Gastroesophageal sphincter (tissue), 4 donors: ENCODE data around the gene PTPN13. TPM values are rescaled to one million over a fixed set of nuclear protein-coding genes. Genes with fewer than 3 reads are reported as not detected.

Experiments used
- ATAC-seq: fragments of 150-250 bp; one replicate; pipeline ENCODE4 v1.9.1; 2016; ENCODE audit warnings: mild to moderate bottlenecking, moderate library complexity
- H3K27ac ChIP-seq, 4 donors: fragments of 200-600 bp; sonication (generic) in 3 of 4; 1 replicate in 3 of 4; 2 replicates in 1 of 4; pipeline ENCODE4 v1.5.1; 2016 to 2019
- H3K27me3 ChIP-seq: fragments of 200-600 bp; sonication (generic); one replicate; pipeline ENCODE4 v1.5.1; 2019
- H3K36me3 ChIP-seq, 2 donors: fragments of 200-600 bp; sonication (generic); one replicate each; pipeline ENCODE4 v1.5.1; 2019; ENCODE audit warnings: control low read depth in 1 of 2
- H3K4me1 ChIP-seq, 3 donors: fragments of 200-600 bp; sonication (generic); 1 replicate in 2 of 3; 2 replicates in 1 of 3; pipeline ENCODE4 v1.5.1; 2016 to 2019; ENCODE audit warnings: control low read depth in 2 of 3
- H3K4me3 ChIP-seq, 2 donors: fragments of 200-600 bp; sonication (generic); one replicate each; pipeline ENCODE4 v1.5.1; 2019; ENCODE audit warnings: mild to moderate bottlenecking in 1 of 2, moderate library complexity in 1 of 2
- H3K9me3 ChIP-seq, 3 donors: fragments of 200-600 bp; sonication (generic); one replicate each; pipeline ENCODE4 v1.5.1; 2017 to 2019; ENCODE audit warnings: control low read depth in 2 of 3
- CTCF ChIP-seq, 4 experiments: fragments of 200-600 bp in 2 of 4; fragments of 450-650 bp in 2 of 4; sonication (generic) in 1 of 4; IDR thresholded peaks; one replicate each; pipeline ENCODE4 v1.5.1; 2017 to 2019; ENCODE audit warnings: antibody characterized with exemption in 4 of 4, mild to moderate bottlenecking in 2 of 4, moderate library complexity in 2 of 4
- EP300 ChIP-seq: sonication (generic); formaldehyde crosslinking; IDR thresholded peaks from one replicate; pipeline ENCODE4 v1.6.1; 2017; ENCODE audit warnings: antibody characterized with exemption, mild to moderate bottlenecking
- POLR2A ChIP-seq, 2 donors: fragments of 450-650 bp; IDR thresholded peaks; one replicate each; pipeline ENCODE4 v1.6.1; 2017; ENCODE audit warnings: antibody characterized with exemption in 2 of 2, mild to moderate bottlenecking in 2 of 2, moderate library complexity in 1 of 2
- POLR2AphosphoS5 ChIP-seq: sonication (generic); formaldehyde crosslinking; IDR thresholded peaks from one replicate; pipeline ENCODE4 v1.6.1; 2017; ENCODE audit warnings: antibody characterized with exemption
- WGBS, 2 donors: methylation state at CpG; one replicate each; pipeline ENCODE4 v1.1.5; 2018; ENCODE audit warnings: low coverage in 1 of 2; 5-methylcytosine and 5-hydroxymethylcytosine counted together
- total RNA-seq, 4 donors: library from RNA; depleted of rRNA; stranded (reverse); fragments of >200 nt; gene quantifications; one replicate each; pipeline ENCODE4 v1.1.0, GENCODE V29; 2016

The PTPN13 gene
- total RNA-seq, 4 donors from 2014 or later, result 12.8 to 22.7 (median 20.7) TPM

- peaks cover 0 to 79% of the 10 kb centered on the region in 2 donors for H3K36me3 ChIP-seq
- H3K27ac ChIP-seq, result no peak overlapping the region
- ATAC-seq, result no peak
- no peak overlapping the region for H3K4me3 ChIP-seq
- WGBS, 2 donors, result 90 to 96% methylated on average over 3 of the region's 3 CpGs
- H3K9me3 ChIP-seq, result peaks cover 0 to 9% (median 0%) of the 10 kb centered on the region in 3 donors
- no peaks in the 10 kb centered on the region for H3K27me3 ChIP-seq
- TF ChIP-seq CTCF (IDR thresholded peaks at IDR 0.05), result no peak
- no peak for TF ChIP-seq POLR2A (IDR thresholded peaks at IDR 0.05)
- TF ChIP-seq EP300, result no peak
- no peak for TF ChIP-seq POLR2AphosphoS5
- no peaks in the 10 kb centered on the region for H3K4me1 ChIP-seq
These were observed 216.7 kb downstream of the PTPN13 start for GRCh38 chr4:86810847-86811246.

DNA sequence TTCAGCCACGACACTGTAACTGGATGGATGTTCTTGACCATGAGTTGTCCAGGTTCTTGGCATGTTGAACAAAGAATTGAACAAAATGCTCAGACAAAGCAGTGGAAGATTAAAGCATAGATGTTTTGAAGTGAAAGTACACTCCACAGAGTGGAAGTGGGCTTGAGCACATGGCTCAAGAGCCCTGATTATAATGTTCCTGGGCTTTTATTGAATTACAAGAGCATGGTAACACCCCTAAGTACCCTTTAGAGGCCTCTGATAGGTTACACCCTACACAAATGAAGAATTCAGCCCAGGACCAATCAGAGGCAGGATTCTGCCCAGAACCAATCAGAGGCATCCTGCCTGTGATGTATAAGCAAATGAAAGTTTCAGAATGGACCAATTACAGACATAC lies 221.5 kb downstream of the PTPN13 start:
- Histone ChIP-seq H3K27ac (peak overlapping the region in 3 of 4 donors; percentile 33 to 59 (median 42)), H3K4me3 (no peak overlapping the region), H3K36me3 (peaks cover 0 to 48% of the 10 kb centered on the region in 2 donors), H3K4me1 (peaks cover 0 to 10% (median 0%) of the 10 kb centered on the region in 3 donors), H3K9me3 (peaks cover 0 to 11% (median 0%) of the 10 kb centered on the region in 3 donors), H3K27me3 (no peaks in the 10 kb centered on the region)
- no peak for ATAC-seq
- TF ChIP-seq POLR2A (IDR thresholded peaks at IDR 0.05) (no peak), POLR2AphosphoS5 (no peak), CTCF (IDR thresholded peaks at IDR 0.05) (no peak)
- 86 to 100% methylated on average over 1 of the region's 1 CpG for WGBS, 2 donors

DNA sequence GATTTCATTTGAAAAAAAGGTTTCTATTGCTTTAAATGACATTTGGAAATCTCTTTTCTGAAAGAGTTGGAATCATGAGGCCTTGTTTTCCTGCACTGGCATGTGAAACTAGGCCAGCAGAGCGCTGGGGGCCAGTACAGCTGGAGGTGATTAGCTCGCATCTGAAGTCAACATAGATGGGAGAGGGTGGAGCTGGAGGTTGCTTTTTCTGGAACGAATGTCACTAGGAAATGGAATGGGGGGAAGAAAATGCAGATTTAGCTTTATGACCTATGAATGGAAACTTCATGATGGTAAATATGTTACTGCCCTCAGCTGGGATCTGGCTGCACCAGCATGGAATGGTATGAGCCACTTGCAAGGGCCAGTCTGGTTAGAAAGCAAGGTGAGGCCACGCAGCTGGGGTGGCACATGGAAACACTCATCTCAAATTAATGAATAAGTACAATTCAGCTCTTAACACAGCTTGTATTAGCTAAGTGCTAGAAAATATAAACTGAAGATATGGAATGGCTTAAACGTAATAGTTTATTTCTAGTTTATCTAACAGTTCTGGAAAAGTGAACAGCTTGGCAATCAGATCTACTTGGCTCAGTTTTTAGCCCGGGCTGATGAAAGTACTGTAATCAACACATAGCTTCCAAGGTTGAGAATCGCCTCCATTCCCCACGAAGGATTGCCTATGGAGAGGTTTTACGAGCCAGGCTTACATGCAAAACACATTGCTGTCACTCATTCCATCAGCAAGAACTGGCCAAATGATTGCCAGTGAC lies 222.6 kb downstream of the PTPN13 start:
- peak; percentile 83 for ATAC-seq
- WGBS, 2 donors, result 18 to 62% methylated on average over 9 of the region's 9 CpGs
- Histone ChIP-seq H3K27me3 (no peaks in the 10 kb centered on the region), H3K9me3 (peaks cover 0 to 11% (median 0%) of the 10 kb centered on the region in 3 donors), H3K27ac (peak overlapping the region in 3 of 4 donors; percentile 33 to 59 (median 43)), H3K36me3 (peaks cover 0 to 38% of the 10 kb centered on the region in 2 donors), H3K4me1 (peaks cover 0 to 10% (median 0%) of the 10 kb centered on the region in 3 donors), H3K4me3 (no peak overlapping the region)
- TF ChIP-seq EP300 (no peak), POLR2A (IDR thresholded peaks at IDR 0.05) (no peak), POLR2AphosphoS5 (no peak), CTCF (IDR thresholded peaks at IDR 0.05) (no peak)

- Histone ChIP-seq H3K27me3 (no peaks in the 10 kb centered on the region), H3K36me3 (peaks cover 0 to 28% of the 10 kb centered on the region in 2 donors), H3K4me1 (peaks cover 0 to 10% (median 0%) of the 10 kb centered on the region in 3 donors), H3K9me3 (peaks cover 0 to 11% (median 0%) of the 10 kb centered on the region in 3 donors), H3K27ac (no peak overlapping the region), H3K4me3 (no peak overlapping the region)
- WGBS, 2 donors, result 83 to 96% methylated on average over 1 to 2 of the region's 2 CpGs
- TF ChIP-seq POLR2AphosphoS5 (no peak), EP300 (no peak), POLR2A (IDR thresholded peaks at IDR 0.05) (no peak), CTCF (IDR thresholded peaks at IDR 0.05) (no peak)
- no peak for ATAC-seq
These were observed 224.1 kb downstream of the PTPN13 start for GRCh38 chr4:86818211-86818610.

- Histone ChIP-seq H3K36me3 (peaks cover 0 to 29% of the 10 kb centered on the region in 2 donors), H3K4me1 (peaks cover 0 to 10% (median 0%) of the 10 kb centered on the region in 3 donors), H3K27me3 (no peaks in the 10 kb centered on the region), H3K27ac (no peak overlapping the region), H3K4me3 (no peak overlapping the region), H3K9me3 (peaks cover 0 to 11% (median 0%) of the 10 kb centered on the region in 3 donors)
- WGBS, 2 donors, result 89 to 97% methylated on average over 3 of the region's 3 CpGs
- ATAC-seq, result no peak
- TF ChIP-seq EP300 (no peak), CTCF (IDR thresholded peaks at IDR 0.05) (no peak), POLR2AphosphoS5 (no peak), POLR2A (IDR thresholded peaks at IDR 0.05) (no peak)
These were observed 224.7 kb downstream of the PTPN13 start for GRCh38 chr4:86818841-86819240.
